GM12865 (cell line): ENCODE results near the gene CMAS.

Experiments
- DNase-seq: peaks from one replicate; pipeline ENCODE4 v3.0.0; 2010; ENCODE audit warnings: low read depth
- H3K4me3 ChIP-seq: 2 replicates; pipeline ENCODE4 v1.5.1; 2011; ENCODE audit warnings: mild to moderate bottlenecking, low read depth, low read length, control low read depth
- CTCF ChIP-seq: IDR thresholded peaks from 2 replicates; pipeline ENCODE4 v1.5.1; 2011; ENCODE audit warnings: low read length, control low read depth, low read depth, inconsistent platforms; ENCODE audit not compliant: insufficient read depth; ENCODE audit errors: missing control alignments

The CMAS gene

DNA sequence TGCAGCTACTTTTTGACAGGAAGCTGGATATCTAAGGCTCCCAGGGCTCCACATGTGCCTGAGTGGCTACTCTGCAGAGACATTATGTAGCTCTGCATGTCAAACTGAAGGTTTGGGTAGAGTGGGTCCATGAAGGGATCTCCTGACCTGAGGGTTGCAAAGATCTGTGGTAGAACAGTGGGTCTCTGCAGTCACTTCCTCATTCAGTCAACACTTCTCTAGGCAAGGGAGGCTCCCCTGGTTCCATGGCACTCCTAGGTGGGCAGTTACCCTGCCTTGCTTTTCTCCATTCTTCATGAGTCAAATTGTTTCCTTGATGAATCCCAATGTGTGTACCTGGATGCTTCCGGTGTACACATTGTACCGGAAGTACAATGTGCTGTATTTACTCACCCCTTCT is 57.4 kb downstream of the CMAS start:
- no peak for DNase-seq
- no peak for TF ChIP-seq CTCF
- no peak overlapping the region for H3K4me3 ChIP-seq

GRCh38 chr12:22105542-22105941 is 59.5 kb downstream of the CMAS start:
- TF ChIP-seq CTCF = no peak
- no peak for DNase-seq

GRCh38 chr12:22110176-22110575 is 64.2 kb downstream of the CMAS start:
- no peak overlapping the region for H3K4me3 ChIP-seq
- no peak for TF ChIP-seq CTCF
- DNase-seq = no peak

More at GRCh38 chr12:22105542-22105941, 59.5 kb downstream of the CMAS start:
- H3K4me3 ChIP-seq = no peak overlapping the region
